Measurements from ENCODE around the gene CREB3L1.

Gene CREB3L1, protein sequence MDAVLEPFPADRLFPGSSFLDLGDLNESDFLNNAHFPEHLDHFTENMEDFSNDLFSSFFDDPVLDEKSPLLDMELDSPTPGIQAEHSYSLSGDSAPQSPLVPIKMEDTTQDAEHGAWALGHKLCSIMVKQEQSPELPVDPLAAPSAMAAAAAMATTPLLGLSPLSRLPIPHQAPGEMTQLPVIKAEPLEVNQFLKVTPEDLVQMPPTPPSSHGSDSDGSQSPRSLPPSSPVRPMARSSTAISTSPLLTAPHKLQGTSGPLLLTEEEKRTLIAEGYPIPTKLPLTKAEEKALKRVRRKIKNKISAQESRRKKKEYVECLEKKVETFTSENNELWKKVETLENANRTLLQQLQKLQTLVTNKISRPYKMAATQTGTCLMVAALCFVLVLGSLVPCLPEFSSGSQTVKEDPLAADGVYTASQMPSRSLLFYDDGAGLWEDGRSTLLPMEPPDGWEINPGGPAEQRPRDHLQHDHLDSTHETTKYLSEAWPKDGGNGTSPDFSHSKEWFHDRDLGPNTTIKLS

GRCh38 chr11:46277622-46278386 lies at the start of gene CREB3L1:
Gene CREB3L1, plus strand, starts transcription at chr11:46277662. Its CDS starts 450 bp downstream, at chr11:46278112.
- no peak for DNase-seq (ENCODE audit: low read depth)

- DNase-seq (ENCODE audit: low read depth): no peak
Measured at GRCh38 chr11:46229230-46229629, 48.2 kb upstream of the CREB3L1 start.

GRCh38 chr11:46234311-46234710 lies 43.2 kb upstream of the CREB3L1 start:
- no peak for DNase-seq (ENCODE audit: low read depth)

GRCh38 chr11:46235777-46236688 lies 41.4 kb upstream of the CREB3L1 start:
- DNase-seq (ENCODE audit: low read depth): no peak

GRCh38 chr11:46236918-46237247 lies 40.6 kb upstream of the CREB3L1 start:
- DNase-seq (ENCODE audit: low read depth): no peak

GRCh38 chr11:46237248-46238077 lies 40.0 kb upstream of the CREB3L1 start:
- no peak for DNase-seq (ENCODE audit: low read depth)

DNA sequence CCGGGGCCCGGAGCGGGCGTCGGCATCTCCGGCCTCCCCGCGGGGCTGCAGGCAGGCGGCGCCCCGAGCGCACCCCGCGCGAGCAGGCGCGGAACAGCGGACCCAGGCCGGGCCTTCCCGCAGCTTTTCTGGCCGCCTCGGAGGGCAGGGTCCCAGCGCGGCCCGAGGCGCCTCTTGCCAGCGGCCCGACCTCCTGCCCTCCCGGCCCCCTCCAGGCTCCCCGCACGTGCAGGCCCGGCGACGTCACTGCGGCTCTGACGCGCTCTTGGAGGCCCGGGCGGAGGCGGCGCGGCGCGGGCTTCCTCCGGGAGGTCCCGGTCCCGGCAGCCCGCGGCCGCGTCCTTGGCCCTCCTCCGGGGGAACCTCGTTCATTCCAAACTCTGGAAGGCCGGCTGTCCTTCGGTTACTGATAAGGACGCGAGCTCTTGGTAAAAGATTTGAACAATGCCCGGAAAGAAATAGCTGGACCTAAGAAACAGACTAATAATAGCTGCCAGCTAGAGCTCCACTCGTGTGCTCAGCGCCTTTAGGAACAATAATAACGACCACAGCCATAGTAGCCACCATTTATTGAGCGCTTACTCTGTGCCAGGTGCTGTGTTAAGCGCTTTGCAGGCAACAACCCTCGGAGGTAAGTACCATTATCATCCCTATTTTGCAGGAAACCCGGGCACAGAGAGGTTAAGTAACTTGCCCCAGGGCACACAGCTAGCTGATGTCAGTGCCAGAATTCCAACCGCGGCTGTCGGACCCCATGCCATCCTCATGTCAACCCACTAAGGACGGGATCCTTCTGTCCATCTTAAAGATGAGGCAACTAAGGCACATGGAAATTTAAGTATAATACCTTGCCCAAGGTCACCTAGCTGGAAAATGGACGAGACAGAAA lies 39.1 kb upstream of the CREB3L1 start:
- no peak for DNase-seq (ENCODE audit: low read depth)

- peak; percentile 62 for DNase-seq (ENCODE audit: low read depth)
Measured at GRCh38 chr11:46238967-46239800, 38.3 kb upstream of the CREB3L1 start.

DNA sequence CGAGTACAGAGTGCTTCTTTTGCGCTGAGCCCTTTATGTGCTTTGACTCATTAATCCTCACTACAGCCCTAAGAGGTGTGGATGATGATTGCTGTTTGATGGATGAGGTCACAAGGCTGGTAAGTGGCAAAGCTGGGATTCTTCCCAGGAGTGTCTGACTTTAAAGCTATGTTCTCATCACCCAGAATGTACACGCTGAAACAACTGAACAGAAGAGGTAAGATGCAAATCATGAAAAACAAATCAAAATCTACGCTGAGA lies 37.7 kb upstream of the CREB3L1 start:
- DNase-seq (ENCODE audit: low read depth): no peak

DNA sequence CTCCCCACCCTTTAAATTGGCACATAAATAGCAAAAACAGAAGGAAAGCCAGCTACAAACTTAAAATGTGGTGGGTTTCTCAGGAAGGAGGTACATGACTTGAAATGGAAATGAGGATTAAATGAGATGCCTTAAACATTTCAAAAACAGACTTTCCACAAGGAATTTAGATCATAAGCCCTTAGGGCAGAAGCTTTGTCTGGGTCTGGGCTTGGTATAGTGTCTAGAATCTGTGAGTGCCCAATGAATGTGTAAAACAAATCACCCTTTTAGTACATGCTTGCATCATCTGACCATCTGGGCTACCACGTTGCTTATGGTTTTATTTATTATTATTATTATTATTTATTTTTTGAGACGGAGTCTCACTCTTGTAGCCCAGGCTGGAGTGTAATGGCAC lies 37.1 kb upstream of the CREB3L1 start:
- DNase-seq (ENCODE audit: low read depth): no peak

GRCh38 chr11:46240861-46241260 lies 36.6 kb upstream of the CREB3L1 start:
- no peak for DNase-seq (ENCODE audit: low read depth)

GRCh38 chr11:46242041-46242951 lies 35.2 kb upstream of the CREB3L1 start:
- DNase-seq (ENCODE audit: low read depth): no peak

GRCh38 chr11:46242952-46243795 lies 34.3 kb upstream of the CREB3L1 start:
- DNase-seq (ENCODE audit: low read depth): peak; percentile 80

DNA sequence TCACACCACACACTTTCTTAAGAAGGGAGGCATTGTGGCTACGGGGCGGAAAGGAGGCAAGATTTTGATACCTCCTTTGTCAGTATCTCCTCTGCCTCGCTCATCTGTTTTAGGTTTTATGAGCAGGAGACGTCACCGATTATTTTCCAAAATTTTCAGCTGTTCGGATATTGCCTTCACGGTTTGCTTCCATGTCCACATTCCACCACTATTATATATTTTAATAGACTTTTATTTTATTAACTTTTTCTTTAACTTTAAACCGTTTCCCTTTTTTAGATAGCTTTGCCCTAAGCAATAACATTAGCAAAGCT lies 33.7 kb upstream of the CREB3L1 start:
- DNase-seq (ENCODE audit: low read depth): no peak

DNA sequence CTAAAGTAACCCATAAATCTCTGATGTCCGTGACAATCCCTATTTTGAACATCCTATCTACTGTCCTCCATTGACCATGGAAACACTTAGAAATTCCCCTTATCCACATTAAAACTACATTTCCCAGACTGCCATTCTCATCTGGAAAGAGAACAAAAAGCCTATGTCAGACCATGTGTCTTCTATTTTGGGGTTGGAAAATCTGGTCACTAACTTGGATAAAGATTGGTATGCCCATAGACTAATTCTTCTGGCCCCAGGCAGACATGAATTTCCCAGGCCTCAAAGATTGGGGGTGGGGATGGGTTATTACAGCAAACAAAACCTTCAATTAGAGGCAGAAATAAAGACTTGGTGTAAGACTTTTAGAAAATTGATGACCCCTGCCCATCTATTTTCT lies 30.9 kb upstream of the CREB3L1 start:
- DNase-seq (ENCODE audit: low read depth): no peak

GRCh38 chr11:46247090-46247489 lies 30.4 kb upstream of the CREB3L1 start:
- DNase-seq (ENCODE audit: low read depth): no peak

GRCh38 chr11:46247659-46248058 lies 29.8 kb upstream of the CREB3L1 start:
- no peak for DNase-seq (ENCODE audit: low read depth)
